ENCODE data around the gene PRAME.

Gene PRAME

GRCh38 chr22:22591348-22592299, 32.6 kb upstream of the PRAME start:
- TF ChIP-seq CTCF (IDR thresholded peaks at IDR 0.05; ENCODE audit: insufficient read depth, low read length, poor library complexity, severe bottlenecking), result no peak
- Histone ChIP-seq H3K27me3 (replicated peaks; ENCODE audit: control insufficient read depth, insufficient read depth, low read length) (no peaks in the 10 kb centered on the region), H3K36me3 (ENCODE audit: control insufficient read depth, insufficient read depth, low read length) (no peaks in the 10 kb centered on the region), H3K4me3 (replicated peaks; ENCODE audit: low read depth, low read length) (no peak overlapping the region)
- no peak for DNase-seq (ENCODE audit: extremely low read depth, insufficient read length)

GRCh38 chr22:22590136-22590891, 31.2 kb upstream of the PRAME start:
- Histone ChIP-seq H3K36me3 (ENCODE audit: control insufficient read depth, insufficient read depth, low read length) (no peaks in the 10 kb centered on the region), H3K4me3 (replicated peaks; ENCODE audit: low read depth, low read length) (no peak overlapping the region), H3K27me3 (replicated peaks; ENCODE audit: control insufficient read depth, insufficient read depth, low read length) (no peaks in the 10 kb centered on the region)
- TF ChIP-seq CTCF (IDR thresholded peaks at IDR 0.05; ENCODE audit: insufficient read depth, low read length, poor library complexity, severe bottlenecking), result no peak
- no peak for DNase-seq (ENCODE audit: extremely low read depth, insufficient read length)

GRCh38 chr22:22588485-22589164, 29.6 kb upstream of the PRAME start:
- Histone ChIP-seq H3K4me3 (replicated peaks; ENCODE audit: low read depth, low read length) (no peak overlapping the region), H3K36me3 (ENCODE audit: control insufficient read depth, insufficient read depth, low read length) (no peaks in the 10 kb centered on the region), H3K27me3 (replicated peaks; ENCODE audit: control insufficient read depth, insufficient read depth, low read length) (no peaks in the 10 kb centered on the region)
- TF ChIP-seq CTCF (IDR thresholded peaks at IDR 0.05; ENCODE audit: insufficient read depth, low read length, poor library complexity, severe bottlenecking), result no peak
- no peak for DNase-seq (ENCODE audit: extremely low read depth, insufficient read length)

- H3K27me3 ChIP-seq (replicated peaks; ENCODE audit: control insufficient read depth, insufficient read depth, low read length), result no peaks in the 10 kb centered on the region
- no peak overlapping the region for H3K4me3 ChIP-seq (replicated peaks; ENCODE audit: low read depth, low read length)
- H3K36me3 ChIP-seq (ENCODE audit: control insufficient read depth, insufficient read depth, low read length), result no peaks in the 10 kb centered on the region
- no peak for TF ChIP-seq CTCF (IDR thresholded peaks at IDR 0.05; ENCODE audit: insufficient read depth, low read length, poor library complexity, severe bottlenecking)
- no peak for DNase-seq (ENCODE audit: extremely low read depth, insufficient read length)
Measured at GRCh38 chr22:22587577-22588188, 28.6 kb upstream of the PRAME start.

GRCh38 chr22:22584722-22585121, 25.7 kb upstream of the PRAME start:
- no peaks in the 10 kb centered on the region for H3K36me3 ChIP-seq (ENCODE audit: control insufficient read depth, insufficient read depth, low read length)
- TF ChIP-seq CTCF (IDR thresholded peaks at IDR 0.05; ENCODE audit: insufficient read depth, low read length, poor library complexity, severe bottlenecking), result no peak
- H3K27me3 ChIP-seq (replicated peaks; ENCODE audit: control insufficient read depth, insufficient read depth, low read length), result no peaks in the 10 kb centered on the region
- DNase-seq (ENCODE audit: extremely low read depth, insufficient read length), result no peak
- no peak overlapping the region for H3K4me3 ChIP-seq (replicated peaks; ENCODE audit: low read depth, low read length)
